AG10803 (cell line): Measurements from ENCODE around the gene ADGB.

Experiments
- DNase-seq: peaks from one replicate; pipeline ENCODE4 v3.0.0; 2010; ENCODE audit warnings: low read depth
- H3K4me3 ChIP-seq: 2 replicates; pipeline ENCODE4 v1.5.1; 2011; ENCODE audit warnings: mild to moderate bottlenecking, low read length, control low read depth
- TF ChIP-seq, protein P1 (sequence below): conservative IDR thresholded peaks from 2 replicates; pipeline ENCODE4 v1.5.1; 2011; ENCODE audit warnings: mild to moderate bottlenecking, low read length, control low read depth, inconsistent platforms

ADGB gene

GRCh38 chr6:146593986-146594385, 4.8 kb upstream of the ADGB start:
- no peak overlapping the region for H3K4me3 ChIP-seq
- TF ChIP-seq, protein P1, sequence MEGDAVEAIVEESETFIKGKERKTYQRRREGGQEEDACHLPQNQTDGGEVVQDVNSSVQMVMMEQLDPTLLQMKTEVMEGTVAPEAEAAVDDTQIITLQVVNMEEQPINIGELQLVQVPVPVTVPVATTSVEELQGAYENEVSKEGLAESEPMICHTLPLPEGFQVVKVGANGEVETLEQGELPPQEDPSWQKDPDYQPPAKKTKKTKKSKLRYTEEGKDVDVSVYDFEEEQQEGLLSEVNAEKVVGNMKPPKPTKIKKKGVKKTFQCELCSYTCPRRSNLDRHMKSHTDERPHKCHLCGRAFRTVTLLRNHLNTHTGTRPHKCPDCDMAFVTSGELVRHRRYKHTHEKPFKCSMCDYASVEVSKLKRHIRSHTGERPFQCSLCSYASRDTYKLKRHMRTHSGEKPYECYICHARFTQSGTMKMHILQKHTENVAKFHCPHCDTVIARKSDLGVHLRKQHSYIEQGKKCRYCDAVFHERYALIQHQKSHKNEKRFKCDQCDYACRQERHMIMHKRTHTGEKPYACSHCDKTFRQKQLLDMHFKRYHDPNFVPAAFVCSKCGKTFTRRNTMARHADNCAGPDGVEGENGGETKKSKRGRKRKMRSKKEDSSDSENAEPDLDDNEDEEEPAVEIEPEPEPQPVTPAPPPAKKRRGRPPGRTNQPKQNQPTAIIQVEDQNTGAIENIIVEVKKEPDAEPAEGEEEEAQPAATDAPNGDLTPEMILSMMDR: no peak
- no peak for DNase-seq

DNA sequence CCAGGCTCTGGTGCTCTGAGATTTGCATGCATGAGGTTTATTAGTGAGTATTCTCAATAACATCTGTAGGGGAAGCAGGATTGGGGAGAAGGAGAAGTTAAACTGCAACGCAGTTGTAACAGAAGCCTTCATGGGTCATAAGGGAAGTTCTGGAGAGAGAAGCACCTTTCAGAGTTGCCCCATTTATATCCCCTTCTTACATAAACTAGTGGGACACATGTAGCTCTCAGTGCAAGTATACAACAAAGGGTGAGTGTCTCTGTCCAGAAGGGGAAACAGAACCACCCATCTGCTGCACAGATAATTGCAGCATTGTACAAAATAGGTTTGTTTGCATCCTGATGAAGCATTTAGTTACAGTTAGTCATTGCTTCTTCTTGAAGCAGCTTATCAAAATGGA, 4.3 kb upstream of the ADGB start:
- DNase-seq: no peak
- TF ChIP-seq, protein P1: no peak
- H3K4me3 ChIP-seq: no peak overlapping the region

- no peak for DNase-seq
- H3K4me3 ChIP-seq: no peak overlapping the region
- TF ChIP-seq, protein P1: no peak
Measured at GRCh38 chr6:146595972-146596731, 2.6 kb upstream of the ADGB start.

- TF ChIP-seq, protein P1: no peak
- H3K4me3 ChIP-seq: no peak overlapping the region
- no peak for DNase-seq
Measured at GRCh38 chr6:146601352-146601751, 2.6 kb downstream of the ADGB start.

DNA sequence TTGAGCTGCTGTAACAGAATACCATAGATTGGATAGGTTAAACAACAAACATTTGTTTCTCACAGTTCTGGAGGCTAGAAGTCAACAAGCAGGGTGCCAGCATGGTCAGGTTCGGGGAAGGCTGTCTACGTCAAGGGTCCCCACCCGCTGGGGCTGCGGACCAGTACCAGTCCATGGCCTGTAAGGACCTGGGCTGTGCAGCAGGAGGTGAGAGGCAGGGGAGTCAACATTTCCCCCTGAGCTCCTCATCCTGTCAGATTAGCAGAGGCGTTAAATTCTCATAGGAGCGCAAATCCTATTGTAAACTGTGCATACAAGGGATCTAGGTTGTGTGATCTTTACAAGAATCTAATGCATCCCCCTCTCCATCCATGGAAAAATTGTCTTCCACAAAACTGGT, 3.8 kb downstream of the ADGB start:
- TF ChIP-seq, protein P1: no peak
- H3K4me3 ChIP-seq: no peak overlapping the region
- DNase-seq: no peak

GRCh38 chr6:146613947-146614346, 15.2 kb downstream of the ADGB start:
- H3K4me3 ChIP-seq: no peak overlapping the region
- no peak for DNase-seq
- TF ChIP-seq, protein P1: no peak

DNA sequence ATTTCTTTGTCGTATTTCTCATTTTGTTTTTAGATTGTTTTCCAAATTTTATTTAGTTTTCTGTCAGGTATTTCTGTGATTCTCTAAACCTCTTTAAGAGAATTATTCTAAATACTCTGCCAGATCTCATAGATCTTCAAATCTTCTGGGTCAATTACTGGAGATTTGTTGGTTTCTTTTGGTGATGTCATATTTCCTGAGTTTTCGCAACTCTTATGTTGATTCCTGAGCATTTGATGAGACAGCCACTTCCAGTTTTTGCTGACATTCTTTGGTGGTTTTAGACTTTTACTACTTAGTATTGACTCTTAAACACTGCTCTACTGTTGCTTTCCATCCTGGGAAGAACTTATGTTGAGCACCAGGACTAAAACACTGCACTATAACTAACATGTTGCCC, 21.9 kb downstream of the ADGB start:
- peak; percentile 2 for DNase-seq
- TF ChIP-seq, protein P1: no peak
- H3K4me3 ChIP-seq: no peak overlapping the region
